ENCODE measurements around the gene TTC34.

- TF ChIP-seq ATF3 (IDR thresholded peaks at IDR 0.05) (no peak), CTCF (IDR thresholded peaks at IDR 0.05 in 2 of 3, conservative IDR thresholded peaks at IDR 0.05 in 1 of 3; ENCODE audit: borderline replicate concordance in 1 of 3, insufficient read depth in 1 of 3, low read depth in 2 of 3, low read length in 2 of 3) (no peak), ZNF274 (IDR thresholded peaks at IDR 0.05; ENCODE audit: low read depth, low read length) (no peak), EZH2phosphoT487 (IDR thresholded peaks at IDR 0.05; ENCODE audit: borderline replicate concordance) (no peak), CBX3 (IDR thresholded peaks at IDR 0.05; ENCODE audit: low read depth) (no peak), ZBTB33 (IDR thresholded peaks at IDR 0.05; ENCODE audit: extremely low read depth, insufficient replicate concordance, low read length) (no peak), POLR2AphosphoS5 (IDR thresholded peaks at IDR 0.05; ENCODE audit: low read depth, low read length) (no peak), SP1 (IDR thresholded peaks at IDR 0.05; ENCODE audit: low read depth) (no peak), YY1 (IDR thresholded peaks at IDR 0.05; ENCODE audit: extremely low read depth, insufficient replicate concordance, low read depth, low read length) (no peak), MAX (IDR thresholded peaks at IDR 0.05) (no peak)
Measured at GRCh38 chr1:2821373-2821955, 20.0 kb upstream of the TTC34 start.
